Measurements from ENCODE around the gene CMTM6. TPM values are rescaled to one million over a fixed set of nuclear protein-coding genes. Genes with fewer than 3 reads are reported as not detected.
"Not testable (repeated sequence)": the region's sequence is repeated elsewhere in the genome, so short reads cannot be mapped to it uniquely, and the experiment has no call there.

Gene CMTM6
- 10 to 100 TPM; 48.6 to 83.0 TPM for total RNA-seq

GRCh38 chr3:32502118-32502945 is at the start of gene CMTM6:
Gene CMTM6, minus strand, starts transcription at chr3:32502852. Its CDS starts 107 bp downstream, at chr3:32502745.
- peak; percentile 95 for ATAC-seq

GRCh38 chr3:32552013-32552412 is 49.4 kb upstream of the CMTM6 start:
- Mint-ChIP-seq H3K27me3 (no peaks in the 10 kb centered on the region), H3K27ac (no peak overlapping the region), H3K4me1 (ENCODE audit: low read depth in 2 of 2) (peaks cover 34 to 38% of the 10 kb centered on the region in 2 donors), H3K36me3 (no peaks in the 10 kb centered on the region), H3K9me3 (no peaks in the 10 kb centered on the region), H3K4me3 (no peak overlapping the region)
- ATAC-seq (no peak), DNase-seq (ENCODE audit: low spot score) (no peak)

More at GRCh38 chr3:32502118-32502945, at the start of gene CMTM6:
- Mint-ChIP-seq H3K27ac (peak within 1 kb of the TSS; percentile 87 to 91), H3K36me3 (peaks cover 5% of the 10 kb centered on the region), H3K4me3 (peak within 1 kb of the TSS; percentile 92), H3K9me3 (no peaks in the 10 kb centered on the region), H3K27me3 (no peaks in the 10 kb centered on the region), H3K4me1 (ENCODE audit: low read depth in 2 of 2) (peaks cover 16 to 39% of the 10 kb centered on the region in 2 donors)
- DNase-seq (ENCODE audit: low spot score), result peak; percentile 87

- ATAC-seq (no peak), DNase-seq (ENCODE audit: low spot score) (no peak)
- Mint-ChIP-seq H3K27me3 (no peaks in the 10 kb centered on the region), H3K27ac (no peak overlapping the region), H3K9me3 (no peaks in the 10 kb centered on the region), H3K36me3 (no peaks in the 10 kb centered on the region), H3K4me1 (ENCODE audit: low read depth in 2 of 2) (peaks cover 31 to 41% of the 10 kb centered on the region in 2 donors), H3K4me3 (no peak overlapping the region)
These were observed 48.8 kb upstream of the CMTM6 start for GRCh38 chr3:32551496-32551895.

GRCh38 chr3:32551087-32551486 is 48.4 kb upstream of the CMTM6 start:
- Mint-ChIP-seq H3K27me3 (no peaks in the 10 kb centered on the region), H3K27ac (no peak overlapping the region)

GRCh38 chr3:32545305-32545704 is 42.7 kb upstream of the CMTM6 start:
- peak overlapping the region in 1 of 2 donors; percentile 42 for H3K27ac Mint-ChIP-seq
- H3K36me3 Mint-ChIP-seq, result no peaks in the 10 kb centered on the region
- ATAC-seq (no peak), DNase-seq (ENCODE audit: low spot score) (no peak)
- H3K4me1 Mint-ChIP-seq (ENCODE audit: low read depth in 2 of 2), result peaks cover 10 to 11% of the 10 kb centered on the region in 2 donors
- no peaks in the 10 kb centered on the region for H3K27me3 Mint-ChIP-seq
- no peak overlapping the region for H3K4me3 Mint-ChIP-seq
- no peaks in the 10 kb centered on the region for H3K9me3 Mint-ChIP-seq

More at GRCh38 chr3:32551087-32551486, 48.4 kb upstream of the CMTM6 start:
- H3K36me3 Mint-ChIP-seq, result no peaks in the 10 kb centered on the region
- H3K4me1 Mint-ChIP-seq (ENCODE audit: low read depth in 2 of 2), result peaks cover 29 to 41% of the 10 kb centered on the region in 2 donors
- DNase-seq (ENCODE audit: low spot score), result no peak
- no peak overlapping the region for H3K4me3 Mint-ChIP-seq
- ATAC-seq, result no peak
- no peaks in the 10 kb centered on the region for H3K9me3 Mint-ChIP-seq

- no peak overlapping the region for H3K4me3 Mint-ChIP-seq
- peak overlapping the region in 1 of 2 donors; percentile 42 for H3K27ac Mint-ChIP-seq
- H3K9me3 Mint-ChIP-seq, result no peaks in the 10 kb centered on the region
- no peaks in the 10 kb centered on the region for H3K27me3 Mint-ChIP-seq
- ATAC-seq (no peak), DNase-seq (ENCODE audit: low spot score) (no peak)
- no peaks in the 10 kb centered on the region for H3K36me3 Mint-ChIP-seq
- peaks cover 10 to 11% of the 10 kb centered on the region in 2 donors for H3K4me1 Mint-ChIP-seq (ENCODE audit: low read depth in 2 of 2)
These were observed 42.2 kb upstream of the CMTM6 start for GRCh38 chr3:32544894-32545293.

GRCh38 chr3:32542807-32543206 is 40.2 kb upstream of the CMTM6 start:
- Mint-ChIP-seq H3K9me3 (no peaks in the 10 kb centered on the region), H3K4me3 (no peak overlapping the region), H3K27ac (no peak overlapping the region), H3K27me3 (no peaks in the 10 kb centered on the region), H3K36me3 (no peaks in the 10 kb centered on the region), H3K4me1 (ENCODE audit: low read depth in 2 of 2) (peaks cover 7 to 11% of the 10 kb centered on the region in 2 donors)
- ATAC-seq, result no peak
- no peak for DNase-seq (ENCODE audit: low spot score)

GRCh38 chr3:32540899-32541298 is 38.2 kb upstream of the CMTM6 start:
- peaks cover 4% of the 10 kb centered on the region for H3K36me3 Mint-ChIP-seq
- H3K27ac Mint-ChIP-seq, result no peak overlapping the region
- ATAC-seq (no peak), DNase-seq (ENCODE audit: low spot score) (no peak)
- H3K9me3 Mint-ChIP-seq, result no peaks in the 10 kb centered on the region
- H3K4me3 Mint-ChIP-seq, result no peak overlapping the region
- H3K4me1 Mint-ChIP-seq (ENCODE audit: low read depth in 2 of 2), result peaks cover 3 to 5% of the 10 kb centered on the region in 2 donors
- H3K27me3 Mint-ChIP-seq, result no peaks in the 10 kb centered on the region

GRCh38 chr3:32532434-32532833 is 29.8 kb upstream of the CMTM6 start:
- Mint-ChIP-seq H3K4me1 (ENCODE audit: low read depth in 2 of 2) (peaks cover 6 to 7% of the 10 kb centered on the region in 2 donors), H3K27ac (no peak overlapping the region), H3K36me3 (peaks cover 6% of the 10 kb centered on the region), H3K9me3 (no peaks in the 10 kb centered on the region), H3K27me3 (no peaks in the 10 kb centered on the region), H3K4me3 (no peak overlapping the region)
- DNase-seq (ENCODE audit: low spot score) (no peak), ATAC-seq (no peak)

- DNase-seq (ENCODE audit: low spot score) (no peak), ATAC-seq (peak; percentile 70 to 81)
- Mint-ChIP-seq H3K36me3 (peaks cover 4% of the 10 kb centered on the region), H3K27me3 (no peaks in the 10 kb centered on the region), H3K9me3 (no peaks in the 10 kb centered on the region), H3K27ac (peak overlapping the region; percentile 50 to 53), H3K4me1 (ENCODE audit: low read depth in 2 of 2) (peaks cover 6 to 7% of the 10 kb centered on the region in 2 donors), H3K4me3 (no peak overlapping the region)
These were observed 28.5 kb upstream of the CMTM6 start for GRCh38 chr3:32531010-32531647.

GRCh38 chr3:32525720-32526119 is 23.1 kb upstream of the CMTM6 start:
- H3K27me3 Mint-ChIP-seq, result no peaks in the 10 kb centered on the region
- H3K9me3 Mint-ChIP-seq, result no peaks in the 10 kb centered on the region
- H3K4me3 Mint-ChIP-seq, result no peak overlapping the region
- no peak for DNase-seq (ENCODE audit: low spot score)
- no peak overlapping the region for H3K27ac Mint-ChIP-seq
- no peaks in the 10 kb centered on the region for H3K4me1 Mint-ChIP-seq (ENCODE audit: low read depth in 2 of 2)
- no peak for ATAC-seq
- H3K36me3 Mint-ChIP-seq, result peaks cover 9% of the 10 kb centered on the region

GRCh38 chr3:32522682-32523081 is 20.0 kb upstream of the CMTM6 start:
- Mint-ChIP-seq H3K9me3 (no peaks in the 10 kb centered on the region), H3K4me1 (ENCODE audit: low read depth in 2 of 2) (no peaks in the 10 kb centered on the region), H3K36me3 (peaks cover 9% of the 10 kb centered on the region), H3K4me3 (no peak overlapping the region), H3K27me3 (no peaks in the 10 kb centered on the region), H3K27ac (no peak overlapping the region)
- no peak for ATAC-seq
- no peak for DNase-seq (ENCODE audit: low spot score)

GRCh38 chr3:32518921-32519320 is 16.3 kb upstream of the CMTM6 start:
- not testable (repeated sequence) for H3K4me1 Mint-ChIP-seq (ENCODE audit: low read depth in 2 of 2); H3K9me3 Mint-ChIP-seq; ATAC-seq; H3K36me3 Mint-ChIP-seq; H3K27me3 Mint-ChIP-seq; DNase-seq (ENCODE audit: low spot score); H3K4me3 Mint-ChIP-seq
- H3K27ac Mint-ChIP-seq, result peak overlapping the region in 1 of 2 donors; percentile 23

- not testable (repeated sequence) for DNase-seq (ENCODE audit: low spot score); H3K36me3 Mint-ChIP-seq; H3K9me3 Mint-ChIP-seq; H3K27me3 Mint-ChIP-seq; H3K4me1 Mint-ChIP-seq (ENCODE audit: low read depth in 2 of 2); ATAC-seq
- H3K27ac Mint-ChIP-seq, result peak overlapping the region; percentile 30 to 76
- peak overlapping the region; percentile 7 for H3K4me3 Mint-ChIP-seq
These were observed 14.1 kb upstream of the CMTM6 start for GRCh38 chr3:32516751-32517150.
